ENCODE results near the gene KRTAP5-6.

Gene KRTAP5-6

GRCh38 chr11:1690167-1691025, 6.6 kb upstream of the KRTAP5-6 start:
- ChIA-PET POLR2A (no interaction called here), CTCF (interaction anchor here (5.1 kb wide), 1 partner anchor 142 kb away, joined by 77 read pairs; the partner anchor contains the start of gene SYT8)
- DNase-seq (ENCODE audit: extremely low spot score): no peak
- TF ChIP-seq ELF4 (IDR thresholded peaks at IDR 0.05) (no peak), HDGF (IDR thresholded peaks at IDR 0.05; ENCODE audit: borderline replicate concordance) (no peak), L3MBTL2 (conservative IDR thresholded peaks at IDR 0.05) (no peak), LEF1 (IDR thresholded peaks at IDR 0.05; ENCODE audit: borderline replicate concordance) (no peak), FOXK2 (IDR thresholded peaks at IDR 0.05) (no peak)

- CTCF ChIA-PET: interaction anchor here (3.5 to 5.1 kb wide), 2 partner anchors 38 to 141 kb away, joined by 17 to 77 read pairs; partner anchors contain the start of gene SYT8
- DNase-seq (ENCODE audit: extremely low spot score): no peak
Observed at GRCh38 chr11:1691026-1691877, 5.7 kb upstream of the KRTAP5-6 start.

GRCh38 chr11:1691878-1692707, 4.9 kb upstream of the KRTAP5-6 start:
- ChIA-PET CTCF (interaction anchor here (3.5 to 5.1 kb wide), 2 partner anchors 39 to 140 kb away, joined by 17 to 77 read pairs; partner anchors contain the start of gene SYT8), POLR2A (interaction anchor here (2.1 kb wide), 1 partner anchor 142 kb away, joined by 30 read pairs; the partner anchor contains the start of gene SYT8)
- no peak for DNase-seq (ENCODE audit: extremely low spot score)
- no peak for TF ChIP-seq PKNOX1 (IDR thresholded peaks at IDR 0.05)
- no peak for TF ChIP-seq BHLHE40 (IDR thresholded peaks at IDR 0.05; ENCODE audit: borderline replicate concordance)
- no peak for TF ChIP-seq LEF1 (IDR thresholded peaks at IDR 0.05; ENCODE audit: borderline replicate concordance)
- TF ChIP-seq ARNT (IDR thresholded peaks at IDR 0.05): no peak
- no peak for TF ChIP-seq FOXK2 (IDR thresholded peaks at IDR 0.05)
- no peak for TF ChIP-seq SUZ12 (IDR thresholded peaks at IDR 0.05)
- TF ChIP-seq NFRKB (IDR thresholded peaks at IDR 0.05): no peak
- TF ChIP-seq FOXA1 (IDR thresholded peaks at IDR 0.05): no peak
- no peak for TF ChIP-seq FOXM1 (IDR thresholded peaks at IDR 0.05; ENCODE audit: borderline replicate concordance)
- TF ChIP-seq TARDBP (IDR thresholded peaks at IDR 0.05): no peak
- TF ChIP-seq CTBP1 (IDR thresholded peaks at IDR 0.05; ENCODE audit: borderline replicate concordance): no peak
- no peak for TF ChIP-seq SP1 (IDR thresholded peaks at IDR 0.05)
- TF ChIP-seq HDGF (IDR thresholded peaks at IDR 0.05; ENCODE audit: borderline replicate concordance): no peak
- no peak for TF ChIP-seq L3MBTL2 (conservative IDR thresholded peaks at IDR 0.05)
- no peak for TF ChIP-seq ZNF384 (IDR thresholded peaks at IDR 0.05)
- TF ChIP-seq ELF4 (IDR thresholded peaks at IDR 0.05): no peak

More at GRCh38 chr11:1691026-1691877, 5.7 kb upstream of the KRTAP5-6 start:
- TF ChIP-seq ELF4 (IDR thresholded peaks at IDR 0.05) (no peak), HDGF (IDR thresholded peaks at IDR 0.05; ENCODE audit: borderline replicate concordance) (no peak), PKNOX1 (IDR thresholded peaks at IDR 0.05) (no peak), TARDBP (IDR thresholded peaks at IDR 0.05) (no peak), SP1 (IDR thresholded peaks at IDR 0.05) (no peak), L3MBTL2 (conservative IDR thresholded peaks at IDR 0.05) (no peak), FOXK2 (IDR thresholded peaks at IDR 0.05) (no peak), BHLHE40 (IDR thresholded peaks at IDR 0.05; ENCODE audit: borderline replicate concordance) (no peak), SUZ12 (IDR thresholded peaks at IDR 0.05) (no peak), ZNF384 (IDR thresholded peaks at IDR 0.05) (no peak), NFRKB (IDR thresholded peaks at IDR 0.05) (no peak), CTBP1 (IDR thresholded peaks at IDR 0.05; ENCODE audit: borderline replicate concordance) (no peak)
- POLR2A ChIA-PET: no interaction called here

- POLR2A ChIA-PET: interaction anchor here (0.5 to 2.1 kb wide), 4 partner anchors 13 to 141 kb away, joined by 3 to 30 read pairs (median 4); partner anchors contain the start of gene SYT8
- TF ChIP-seq ZNF384 (IDR thresholded peaks at IDR 0.05) (no peak), HDGF (IDR thresholded peaks at IDR 0.05; ENCODE audit: borderline replicate concordance) (no peak), ELF4 (IDR thresholded peaks at IDR 0.05) (no peak), TARDBP (IDR thresholded peaks at IDR 0.05) (no peak), BHLHE40 (IDR thresholded peaks at IDR 0.05; ENCODE audit: borderline replicate concordance) (no peak)
- no peak for DNase-seq (ENCODE audit: extremely low spot score)
- CTCF ChIA-PET: interaction anchor here (0.7 to 5.1 kb wide), 9 partner anchors 40 to 463 kb away, joined by 3 to 77 read pairs (median 5); partner anchors contain the start of gene SYT8
Observed at GRCh38 chr11:1692708-1693326, 4.2 kb upstream of the KRTAP5-6 start.
